OCI-LY7 (cell line): Measurements from ENCODE around the gene SLC25A47.

Experiments
- EZH2phosphoT487 ChIP-seq: fragments of 200-600 bp; sonication (generic); IDR thresholded peaks from 2 replicates; pipeline ENCODE4 v1.6.1; 2018; ENCODE audit warnings: low read depth, borderline replicate concordance, mild to moderate bottlenecking, mixed run types, antibody characterized with exemption, low read length, moderate library complexity, mixed read lengths
- TF ChIP-seq, protein P1 (sequence below): fragments of 200-600 bp; sonication (generic); conservative IDR thresholded peaks from 2 replicates; pipeline ENCODE4 v1.5.1; 2014; ENCODE audit warnings: mild to moderate bottlenecking, antibody characterized with exemption, low read length, moderate library complexity, mixed read lengths

- TF ChIP-seq, protein P1, sequence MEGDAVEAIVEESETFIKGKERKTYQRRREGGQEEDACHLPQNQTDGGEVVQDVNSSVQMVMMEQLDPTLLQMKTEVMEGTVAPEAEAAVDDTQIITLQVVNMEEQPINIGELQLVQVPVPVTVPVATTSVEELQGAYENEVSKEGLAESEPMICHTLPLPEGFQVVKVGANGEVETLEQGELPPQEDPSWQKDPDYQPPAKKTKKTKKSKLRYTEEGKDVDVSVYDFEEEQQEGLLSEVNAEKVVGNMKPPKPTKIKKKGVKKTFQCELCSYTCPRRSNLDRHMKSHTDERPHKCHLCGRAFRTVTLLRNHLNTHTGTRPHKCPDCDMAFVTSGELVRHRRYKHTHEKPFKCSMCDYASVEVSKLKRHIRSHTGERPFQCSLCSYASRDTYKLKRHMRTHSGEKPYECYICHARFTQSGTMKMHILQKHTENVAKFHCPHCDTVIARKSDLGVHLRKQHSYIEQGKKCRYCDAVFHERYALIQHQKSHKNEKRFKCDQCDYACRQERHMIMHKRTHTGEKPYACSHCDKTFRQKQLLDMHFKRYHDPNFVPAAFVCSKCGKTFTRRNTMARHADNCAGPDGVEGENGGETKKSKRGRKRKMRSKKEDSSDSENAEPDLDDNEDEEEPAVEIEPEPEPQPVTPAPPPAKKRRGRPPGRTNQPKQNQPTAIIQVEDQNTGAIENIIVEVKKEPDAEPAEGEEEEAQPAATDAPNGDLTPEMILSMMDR, result no peak
- TF ChIP-seq EZH2phosphoT487, result no peak
Measured at GRCh38 chr14:100374876-100375265, 51.7 kb downstream of the SLC25A47 start.
